SKM-1 treated with dmso at 0.1 percent for 144 hours (cell line): ENCODE results near the gene COL25A1.

Experiments used
- DNase-seq: peaks from one replicate; lab custom pipeline; 2025; ENCODE audit not compliant: unreplicated experiment; lab: John Stamatoyannopoulos, UW

The COL25A1 gene

GRCh38 chr4:109294006-109294405 is 8.5 kb downstream of the COL25A1 start:
- DNase-seq, result peak; percentile 64

- no peak for DNase-seq
These were observed 10.7 kb downstream of the COL25A1 start for GRCh38 chr4:109291707-109292238.

- DNase-seq, result no peak
These were observed 11.5 kb downstream of the COL25A1 start for GRCh38 chr4:109290918-109291317.

GRCh38 chr4:109278594-109279031 is 23.8 kb downstream of the COL25A1 start:
- no peak for DNase-seq

- no peak for DNase-seq
These were observed 25.9 kb downstream of the COL25A1 start for GRCh38 chr4:109276482-109277095.

- no peak for DNase-seq
These were observed 27.3 kb downstream of the COL25A1 start for GRCh38 chr4:109275066-109275745.

- DNase-seq, result no peak
These were observed 35.6 kb downstream of the COL25A1 start for GRCh38 chr4:109266891-109267290.

GRCh38 chr4:109266236-109266635 is 36.2 kb downstream of the COL25A1 start:
- DNase-seq, result no peak

- DNase-seq, result no peak
These were observed 38.7 kb downstream of the COL25A1 start for GRCh38 chr4:109263721-109264120.

GRCh38 chr4:109256818-109257217 is 45.6 kb downstream of the COL25A1 start:
- DNase-seq, result no peak

GRCh38 chr4:109254845-109255244 is 47.6 kb downstream of the COL25A1 start:
- no peak for DNase-seq

- DNase-seq, result no peak
These were observed 51.1 kb downstream of the COL25A1 start for GRCh38 chr4:109251396-109251795.

GRCh38 chr4:109248322-109248900 is 54.0 kb downstream of the COL25A1 start:
- DNase-seq, result no peak

- DNase-seq, result no peak
These were observed 58.6 kb downstream of the COL25A1 start for GRCh38 chr4:109243871-109244270.

GRCh38 chr4:109238746-109239145 is 63.7 kb downstream of the COL25A1 start:
- DNase-seq, result no peak

GRCh38 chr4:109235683-109236082 is 66.8 kb downstream of the COL25A1 start:
- DNase-seq, result no peak

GRCh38 chr4:109234596-109234995 is 67.9 kb downstream of the COL25A1 start:
- no peak for DNase-seq

GRCh38 chr4:109233570-109233969 is 68.9 kb downstream of the COL25A1 start:
- DNase-seq, result no peak

- no peak for DNase-seq
These were observed 69.8 kb downstream of the COL25A1 start for GRCh38 chr4:109232681-109233080.

GRCh38 chr4:109231331-109231730 is 71.1 kb downstream of the COL25A1 start:
- no peak for DNase-seq

GRCh38 chr4:109229028-109229427 is 73.4 kb downstream of the COL25A1 start:
- no peak for DNase-seq

- no peak for DNase-seq
These were observed 84.2 kb downstream of the COL25A1 start for GRCh38 chr4:109218288-109218687.
